GM12872 (cell line): ENCODE results near the gene PPP1R13L.

Experiments
- TF ChIP-seq, protein P1 (sequence below): IDR thresholded peaks from 3 replicates; pipeline ENCODE4 v1.5.1; 2011; ENCODE audit warnings: low read depth, mild to moderate bottlenecking, low read length, moderate library complexity; ENCODE audit not compliant: insufficient read depth

The PPP1R13L gene

DNA sequence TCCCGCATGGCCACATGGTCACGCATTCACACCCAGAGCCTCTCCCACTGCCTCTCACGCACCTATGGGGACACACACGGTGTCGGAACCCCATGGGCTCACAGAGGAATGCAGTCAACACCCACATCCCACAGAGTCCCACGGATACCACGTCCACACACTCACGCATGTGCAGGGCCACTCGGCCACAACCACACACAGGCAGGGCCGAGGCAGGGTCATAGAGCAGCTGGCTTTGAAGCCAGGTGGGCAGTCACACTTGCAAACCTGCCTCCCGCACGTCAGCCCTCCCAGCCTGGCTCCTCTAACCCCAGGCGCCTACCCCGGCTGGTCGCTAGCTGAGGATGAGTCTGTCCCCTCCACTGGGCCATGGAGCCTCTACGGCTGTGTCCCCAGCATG lies 42.6 kb downstream of the PPP1R13L start:
- TF ChIP-seq, protein P1, sequence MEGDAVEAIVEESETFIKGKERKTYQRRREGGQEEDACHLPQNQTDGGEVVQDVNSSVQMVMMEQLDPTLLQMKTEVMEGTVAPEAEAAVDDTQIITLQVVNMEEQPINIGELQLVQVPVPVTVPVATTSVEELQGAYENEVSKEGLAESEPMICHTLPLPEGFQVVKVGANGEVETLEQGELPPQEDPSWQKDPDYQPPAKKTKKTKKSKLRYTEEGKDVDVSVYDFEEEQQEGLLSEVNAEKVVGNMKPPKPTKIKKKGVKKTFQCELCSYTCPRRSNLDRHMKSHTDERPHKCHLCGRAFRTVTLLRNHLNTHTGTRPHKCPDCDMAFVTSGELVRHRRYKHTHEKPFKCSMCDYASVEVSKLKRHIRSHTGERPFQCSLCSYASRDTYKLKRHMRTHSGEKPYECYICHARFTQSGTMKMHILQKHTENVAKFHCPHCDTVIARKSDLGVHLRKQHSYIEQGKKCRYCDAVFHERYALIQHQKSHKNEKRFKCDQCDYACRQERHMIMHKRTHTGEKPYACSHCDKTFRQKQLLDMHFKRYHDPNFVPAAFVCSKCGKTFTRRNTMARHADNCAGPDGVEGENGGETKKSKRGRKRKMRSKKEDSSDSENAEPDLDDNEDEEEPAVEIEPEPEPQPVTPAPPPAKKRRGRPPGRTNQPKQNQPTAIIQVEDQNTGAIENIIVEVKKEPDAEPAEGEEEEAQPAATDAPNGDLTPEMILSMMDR, result no peak

DNA sequence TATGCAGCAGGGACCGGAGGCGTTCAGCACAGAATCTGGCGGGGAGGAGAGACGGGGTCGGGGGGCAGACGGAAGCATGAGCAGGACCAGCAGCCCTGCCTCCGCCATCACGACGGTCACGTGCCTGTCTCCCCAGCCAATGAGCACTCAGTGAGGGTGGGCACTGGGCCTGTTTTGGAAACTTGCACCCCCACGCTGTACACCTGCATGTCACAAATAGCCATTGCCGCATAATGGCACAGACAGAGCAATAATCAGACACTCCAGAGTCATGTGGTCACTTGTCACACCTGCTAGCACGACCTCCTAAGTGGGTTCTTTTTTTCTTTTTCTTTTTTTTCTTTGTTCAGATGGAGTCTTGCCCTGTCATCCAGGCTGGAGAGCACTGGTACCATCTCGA lies 43.3 kb downstream of the PPP1R13L start:
- TF ChIP-seq, protein P1, result no peak

DNA sequence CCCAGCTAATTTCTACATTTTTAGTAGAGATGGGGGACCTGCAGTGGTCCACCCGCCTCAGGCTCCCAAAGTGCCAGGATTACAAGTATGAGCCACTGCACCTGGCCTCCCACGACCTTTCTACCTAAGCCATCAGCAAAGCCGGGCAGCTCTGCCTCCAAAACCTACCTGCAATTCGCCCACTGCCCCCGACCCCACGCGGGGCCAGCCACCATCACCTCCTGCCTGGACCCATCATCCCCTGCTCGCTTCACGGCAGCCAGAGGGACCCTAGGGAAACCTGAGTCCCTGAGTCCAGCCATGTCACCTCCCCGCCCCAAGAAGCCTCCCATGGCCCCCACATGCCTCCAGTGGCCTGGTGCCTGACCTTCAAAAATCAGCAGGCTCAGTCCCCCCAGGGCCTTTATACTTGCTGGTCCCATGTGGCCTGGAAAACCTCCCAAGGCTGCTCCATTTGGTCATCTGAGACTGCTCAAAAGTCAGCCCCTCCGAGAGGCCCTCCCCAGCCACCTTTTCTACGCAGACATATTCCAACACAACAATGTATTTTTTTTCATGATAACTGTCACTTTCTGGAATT lies 46.6 kb downstream of the PPP1R13L start:
- TF ChIP-seq, protein P1, result no peak

DNA sequence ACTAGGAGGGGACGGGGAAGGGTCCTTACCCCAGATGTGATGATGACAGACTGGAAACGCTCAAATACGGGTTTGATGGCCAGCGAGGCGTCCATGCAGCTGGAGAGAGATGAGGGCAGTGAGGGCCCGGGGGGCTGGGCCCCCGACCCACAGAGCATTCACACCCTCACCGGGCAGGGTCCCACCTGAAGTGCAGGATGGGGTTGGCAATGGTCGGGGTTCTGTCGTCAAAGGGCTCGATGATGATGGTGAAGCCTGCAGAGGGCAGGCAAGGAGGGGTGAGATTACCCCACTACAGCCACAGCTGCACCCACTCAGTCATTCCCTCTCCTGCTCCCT lies 47.5 kb downstream of the PPP1R13L start:
- TF ChIP-seq, protein P1, result no peak

DNA sequence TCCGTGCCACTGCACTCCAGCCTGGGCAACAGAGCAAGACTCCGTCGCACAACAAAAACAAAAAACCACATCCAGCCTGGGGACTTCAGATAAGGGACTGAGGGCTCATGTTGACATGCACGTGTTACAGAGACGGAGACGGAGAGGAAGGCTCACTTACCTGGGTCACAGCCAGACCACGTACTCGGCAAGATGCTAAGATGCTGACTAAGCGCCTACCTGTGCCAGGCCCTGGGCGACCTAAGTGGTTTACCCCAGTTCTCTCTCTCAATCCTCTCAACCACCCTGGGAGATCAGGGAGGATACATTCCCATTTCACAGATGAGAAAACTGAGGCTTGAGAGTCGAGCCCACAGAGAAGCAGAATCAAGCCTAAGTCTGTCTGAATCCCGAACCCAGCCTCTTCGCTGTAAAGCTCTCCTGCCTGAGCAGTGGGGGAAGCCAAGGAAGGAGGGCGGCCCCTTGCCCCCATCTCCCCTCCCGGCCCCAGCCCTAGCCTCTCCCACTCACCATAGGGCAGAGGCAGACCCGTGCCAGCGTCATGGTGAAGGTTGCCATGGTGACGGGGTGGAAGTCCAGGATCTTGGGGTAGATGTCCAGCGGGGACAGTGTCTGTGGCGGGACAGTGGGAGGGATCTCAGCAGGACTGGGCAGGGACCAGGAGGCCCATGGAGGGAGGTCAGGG lies 48.0 kb downstream of the PPP1R13L start:
- TF ChIP-seq, protein P1, result no peak

DNA sequence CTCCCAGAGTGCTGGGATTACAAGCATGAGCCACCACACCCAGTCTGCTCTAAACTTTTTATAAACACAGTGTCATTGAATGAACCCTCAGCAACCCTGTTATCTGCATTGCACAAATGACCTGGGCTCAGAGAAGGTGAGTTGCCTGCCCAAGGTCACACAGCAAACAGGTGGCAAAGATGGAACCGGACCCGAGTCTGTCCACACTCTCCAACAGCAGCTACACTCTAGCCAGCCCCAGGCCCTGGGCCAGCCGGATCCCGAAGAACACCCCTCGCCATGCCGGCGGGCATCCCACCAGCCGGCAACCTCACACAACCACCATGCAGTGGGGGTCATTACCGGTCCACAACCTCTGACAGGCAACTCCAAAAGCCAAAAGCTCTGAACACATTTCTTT lies 49.0 kb downstream of the PPP1R13L start:
- TF ChIP-seq, protein P1, result no peak

DNA sequence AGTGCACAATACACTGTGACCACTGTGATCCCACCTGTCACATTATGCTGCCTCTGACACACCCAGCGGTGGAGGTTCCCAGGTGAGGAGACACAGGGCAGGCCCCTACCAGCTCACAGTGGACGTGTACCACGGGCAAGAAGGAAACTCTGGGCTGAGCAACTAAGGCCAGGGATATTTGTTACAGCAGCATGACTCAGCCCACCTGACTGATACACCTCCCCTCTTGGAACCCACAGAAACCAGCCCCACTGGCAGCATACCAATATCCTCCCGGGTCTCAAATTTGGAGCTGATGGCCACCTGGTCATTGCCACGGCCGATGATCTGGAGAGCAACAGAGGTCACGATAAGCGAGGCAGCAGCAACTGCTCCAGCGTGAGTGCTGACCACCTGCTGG lies 49.5 kb downstream of the PPP1R13L start:
- TF ChIP-seq, protein P1, result no peak
